GM18520 (cell line): Measurements from ENCODE around the gene DEFB114.
"Not testable (repeated sequence)": the region's sequence is repeated elsewhere in the genome, so short reads cannot be mapped to it uniquely, and the experiment has no call there.

Experiments
- ATAC-seq: cut with Tn5 transposase; IDR thresholded peaks from one replicate; pipeline ENCODE4 v1.9.1; 2021; ENCODE audit not compliant: unreplicated experiment

DEFB114 gene

GRCh38 chr6:49964064-49964463 lies at the start of gene DEFB114:
Gene DEFB114 (minus strand): TSS chr6:49964164. CDS start chr6:49964105, 59 bp downstream.
- ATAC-seq: no peak

GRCh38 chr6:50007819-50008218 lies 43.9 kb upstream of the DEFB114 start:
- no peak for ATAC-seq

GRCh38 chr6:50003139-50003538 lies 39.2 kb upstream of the DEFB114 start:
- no peak for ATAC-seq

- ATAC-seq: no peak
These were observed 31.3 kb upstream of the DEFB114 start for GRCh38 chr6:49995278-49995677.

- no peak for ATAC-seq
These were observed 24.9 kb upstream of the DEFB114 start for GRCh38 chr6:49988900-49989299.

- no peak for ATAC-seq
These were observed 23.8 kb upstream of the DEFB114 start for GRCh38 chr6:49987749-49988148.

GRCh38 chr6:49986551-49986950 lies 22.6 kb upstream of the DEFB114 start:
- no peak for ATAC-seq

- ATAC-seq: no peak
These were observed 18.1 kb upstream of the DEFB114 start for GRCh38 chr6:49982046-49982445.

- peak; percentile 34 for ATAC-seq
These were observed 16.9 kb upstream of the DEFB114 start for GRCh38 chr6:49980898-49981297.

- peak; percentile 32 for ATAC-seq
These were observed 15.6 kb upstream of the DEFB114 start for GRCh38 chr6:49979584-49979983.

- no peak for ATAC-seq
These were observed 14.6 kb upstream of the DEFB114 start for GRCh38 chr6:49978332-49979226.

- ATAC-seq: no peak
These were observed 5.6 kb upstream of the DEFB114 start, which contains the start of gene DEFB113 for GRCh38 chr6:49969605-49970004. Gene DEFB113 (minus strand): TSS chr6:49969625. CDS start chr6:49969625, 0 bp downstream.

GRCh38 chr6:49966823-49967222 lies 2.9 kb upstream of the DEFB114 start:
- no peak for ATAC-seq

GRCh38 chr6:49966334-49966733 lies 2.4 kb upstream of the DEFB114 start:
- ATAC-seq: no peak

- no peak for ATAC-seq
These were observed 5.8 kb downstream of the DEFB114 start for GRCh38 chr6:49958180-49958579.

- no peak for ATAC-seq
These were observed 8.1 kb downstream of the DEFB114 start for GRCh38 chr6:49955847-49956246.

- no peak for ATAC-seq
These were observed 12.0 kb downstream of the DEFB114 start for GRCh38 chr6:49951926-49952325.

GRCh38 chr6:49950415-49950751 lies 13.6 kb downstream of the DEFB114 start:
- no peak for ATAC-seq

- ATAC-seq: no peak
These were observed 14.9 kb downstream of the DEFB114 start for GRCh38 chr6:49949062-49949461.

- ATAC-seq: no peak
These were observed 17.1 kb downstream of the DEFB114 start for GRCh38 chr6:49946835-49947234.

- ATAC-seq: not testable (repeated sequence)
These were observed 19.9 kb downstream of the DEFB114 start for GRCh38 chr6:49944068-49944467.

- no peak for ATAC-seq
These were observed 23.9 kb downstream of the DEFB114 start for GRCh38 chr6:49939993-49940498.

GRCh38 chr6:49937811-49938210 lies 26.2 kb downstream of the DEFB114 start:
- no peak for ATAC-seq
